Measurements from ENCODE around the gene UBR2. TPM values are rescaled to one million over a fixed set of nuclear protein-coding genes. Genes with fewer than 3 reads are reported as not detected.

Gene UBR2
- total RNA-seq, 1 experiment from 2014 or later: 21.7 TPM

GRCh38 chr6:42525206-42525605 lies 38.6 kb upstream of the UBR2 start:
- Histone ChIP-seq H3K4me3 (ENCODE audit: low read depth, low read length) (no peak overlapping the region), H3K9me3 (peaks cover under 1% of the 10 kb centered on the region; the same call in 1 of the 2 replicates), H3K27me3 (replicated peaks; ENCODE audit: control insufficient read depth, insufficient read depth, low read length) (no peaks in the 10 kb centered on the region), H3K4me1 (no peaks in the 10 kb centered on the region), H3K36me3 (ENCODE audit: control insufficient read depth, insufficient read depth, low read length) (no peaks in the 10 kb centered on the region)
- Mint-ChIP-seq H3K4me3 (ENCODE audit: unreplicated experiment) (no peak overlapping the region), H3K27me3 (ENCODE audit: insufficient read depth, unreplicated experiment) (no peaks in the 10 kb centered on the region), H3K27ac (ENCODE audit: unreplicated experiment) (no peak overlapping the region), H3K9me3 (ENCODE audit: unreplicated experiment) (no peaks in the 10 kb centered on the region), H3K4me1 (ENCODE audit: low read depth, unreplicated experiment) (no peaks in the 10 kb centered on the region), H3K36me3 (ENCODE audit: insufficient read depth, unreplicated experiment) (no peaks in the 10 kb centered on the region)
- POLR2A ChIA-PET: no interaction called here
- intact Hi-C loops (cut with micrococcal nuclease; ENCODE audit: unreplicated experiment): no loop called here
- no peak for DNase-seq
- no TSS peak for BruUV-seq (replicated peaks)
- no peak for TF ChIP-seq CTCF (IDR thresholded peaks at IDR 0.05; ENCODE audit: insufficient read depth in 1 of 2, low read depth in 1 of 2, low read length in 1 of 2, severe bottlenecking in 1 of 2, unreplicated experiment in 1 of 2)
- CTCF ChIA-PET: no interaction called here

GRCh38 chr6:42526616-42527015 lies 37.2 kb upstream of the UBR2 start:
- no peaks in the 10 kb centered on the region for H3K9me3 ChIP-seq
- H3K4me1 Mint-ChIP-seq (ENCODE audit: low read depth, unreplicated experiment): no peaks in the 10 kb centered on the region
- no peak for DNase-seq
- no peaks in the 10 kb centered on the region for H3K36me3 ChIP-seq (ENCODE audit: control insufficient read depth, insufficient read depth, low read length)
- H3K4me3 ChIP-seq (ENCODE audit: low read depth, low read length): no peak overlapping the region
- no peaks in the 10 kb centered on the region for H3K36me3 Mint-ChIP-seq (ENCODE audit: insufficient read depth, unreplicated experiment)
- H3K9me3 Mint-ChIP-seq (ENCODE audit: unreplicated experiment): no peaks in the 10 kb centered on the region
- CTCF ChIA-PET: no interaction called here
- BruUV-seq (replicated peaks): no TSS peak
- H3K27ac Mint-ChIP-seq (ENCODE audit: unreplicated experiment): no peak overlapping the region
- H3K4me1 ChIP-seq: no peaks in the 10 kb centered on the region
- POLR2A ChIA-PET: no interaction called here
- H3K27me3 ChIP-seq (replicated peaks; ENCODE audit: control insufficient read depth, insufficient read depth, low read length): no peaks in the 10 kb centered on the region
- H3K4me3 Mint-ChIP-seq (ENCODE audit: unreplicated experiment): no peak overlapping the region
- TF ChIP-seq CTCF (IDR thresholded peaks at IDR 0.05; ENCODE audit: insufficient read depth in 1 of 2, low read depth in 1 of 2, low read length in 1 of 2, severe bottlenecking in 1 of 2, unreplicated experiment in 1 of 2): no peak
- intact Hi-C loops (cut with micrococcal nuclease; ENCODE audit: unreplicated experiment): no loop called here
- H3K27me3 Mint-ChIP-seq (ENCODE audit: insufficient read depth, unreplicated experiment): no peaks in the 10 kb centered on the region

- Mint-ChIP-seq H3K4me3 (ENCODE audit: unreplicated experiment) (no peak overlapping the region), H3K4me1 (ENCODE audit: low read depth, unreplicated experiment) (no peaks in the 10 kb centered on the region), H3K9me3 (ENCODE audit: unreplicated experiment) (no peaks in the 10 kb centered on the region), H3K27ac (ENCODE audit: unreplicated experiment) (no peak overlapping the region), H3K36me3 (ENCODE audit: insufficient read depth, unreplicated experiment) (no peaks in the 10 kb centered on the region), H3K27me3 (ENCODE audit: insufficient read depth, unreplicated experiment) (no peaks in the 10 kb centered on the region)
- Histone ChIP-seq H3K9me3 (no peaks in the 10 kb centered on the region), H3K27me3 (replicated peaks; ENCODE audit: control insufficient read depth, insufficient read depth, low read length) (no peaks in the 10 kb centered on the region), H3K36me3 (ENCODE audit: control insufficient read depth, insufficient read depth, low read length) (no peaks in the 10 kb centered on the region), H3K4me3 (ENCODE audit: low read depth, low read length) (no peak overlapping the region), H3K4me1 (no peaks in the 10 kb centered on the region)
- ChIA-PET CTCF (no interaction called here), POLR2A (no interaction called here)
- BruUV-seq (replicated peaks): no TSS peak
- TF ChIP-seq CTCF (IDR thresholded peaks at IDR 0.05; ENCODE audit: insufficient read depth in 1 of 2, low read depth in 1 of 2, low read length in 1 of 2, severe bottlenecking in 1 of 2, unreplicated experiment in 1 of 2): no peak
- DNase-seq: no peak
- intact Hi-C loops (cut with micrococcal nuclease; ENCODE audit: unreplicated experiment): no loop called here
Observed at GRCh38 chr6:42527204-42527603, 36.6 kb upstream of the UBR2 start.
